Measurements from ENCODE around the gene ARHGAP24. TPM values are rescaled to one million over a fixed set of nuclear protein-coding genes. Genes with fewer than 3 reads are reported as not detected.
A peak's percentile ranks its signal among the peaks of the same experiment; 100 is the strongest.

ARHGAP24 gene
- total and polyA plus RNA-seq, 2 experiments from 2014 or later = 19.5 to 29.6 TPM

- Histone ChIP-seq H3K9me2 (replicated peaks; ENCODE audit: insufficient read depth) (no peaks in the 10 kb centered on the region), H3K4me2 (no peak overlapping the region), H4K20me1 (ENCODE audit: insufficient read depth, poor library complexity, severe bottlenecking) (no peaks in the 10 kb centered on the region), H3K27me3 (no peaks in the 10 kb centered on the region), H3K36me3 (replicated peaks; ENCODE audit: insufficient read depth, low read depth) (no peaks in the 10 kb centered on the region), H3K9me3 (ENCODE audit: low read depth) (no peaks in the 10 kb centered on the region), H3K27ac (no peak overlapping the region), H3K4me1 (ENCODE audit: insufficient read depth) (no peaks in the 10 kb centered on the region), H2AFZ (no peak overlapping the region), H3K79me2 (no peaks in the 10 kb centered on the region), H3K4me3 (no peak overlapping the region)
- TF ChIP-seq EZH2 (IDR thresholded peaks at IDR 0.05; ENCODE audit: borderline replicate concordance) = no peak
- no peak for TF ChIP-seq CTCF (IDR thresholded peaks at IDR 0.05; ENCODE audit: poor library complexity)
- TF ChIP-seq EZH2phosphoT487 (IDR thresholded peaks at IDR 0.05; ENCODE audit: low read depth, severe bottlenecking, unreplicated experiment) = no peak
- DNase-seq (ENCODE audit: low spot score) = no peak
- 88% methylated on average over 8 of the region's 8 CpGs for WGBS (ENCODE audit: low lambda C conversion rate, missing lambda C conversion rate)
Observed at GRCh38 chr4:86026720-86027119, 551.8 kb downstream of the ARHGAP24 start.

- no peaks in the 10 kb centered on the region for H3K9me2 ChIP-seq (replicated peaks; ENCODE audit: insufficient read depth)
- H3K36me3 ChIP-seq (replicated peaks; ENCODE audit: insufficient read depth, low read depth) = no peaks in the 10 kb centered on the region
- no peaks in the 10 kb centered on the region for H3K79me2 ChIP-seq
- no peak overlapping the region for H3K4me3 ChIP-seq
- H3K4me1 ChIP-seq (ENCODE audit: insufficient read depth) = peaks cover 9% of the 10 kb centered on the region
- DNase-seq (ENCODE audit: low spot score) = no peak
- no peak overlapping the region for H3K4me2 ChIP-seq
- 90% methylated on average over 3 of the region's 3 CpGs for WGBS (ENCODE audit: low lambda C conversion rate, missing lambda C conversion rate)
- H2AFZ ChIP-seq = no peak overlapping the region
- H4K20me1 ChIP-seq (ENCODE audit: insufficient read depth, poor library complexity, severe bottlenecking) = no peaks in the 10 kb centered on the region
- H3K9me3 ChIP-seq (ENCODE audit: low read depth) = no peaks in the 10 kb centered on the region
- H3K27me3 ChIP-seq = no peaks in the 10 kb centered on the region
- TF ChIP-seq EZH2 (IDR thresholded peaks at IDR 0.05; ENCODE audit: borderline replicate concordance) (no peak), CTCF (IDR thresholded peaks at IDR 0.05; ENCODE audit: poor library complexity) (no peak), EZH2phosphoT487 (IDR thresholded peaks at IDR 0.05; ENCODE audit: low read depth, severe bottlenecking, unreplicated experiment) (no peak)
- no peak overlapping the region for H3K27ac ChIP-seq
Observed at GRCh38 chr4:86031927-86032326, 557.0 kb downstream of the ARHGAP24 start.

- Histone ChIP-seq H3K27ac (peak overlapping the region; percentile 71), H3K9me3 (ENCODE audit: low read depth) (no peaks in the 10 kb centered on the region), H4K20me1 (ENCODE audit: insufficient read depth, poor library complexity, severe bottlenecking) (no peaks in the 10 kb centered on the region), H3K4me3 (no peak overlapping the region), H3K4me1 (ENCODE audit: insufficient read depth) (peaks cover 9% of the 10 kb centered on the region), H3K36me3 (replicated peaks; ENCODE audit: insufficient read depth, low read depth) (no peaks in the 10 kb centered on the region), H3K4me2 (peak overlapping the region; percentile 34), H3K9me2 (replicated peaks; ENCODE audit: insufficient read depth) (no peaks in the 10 kb centered on the region), H2AFZ (no peak overlapping the region), H3K79me2 (no peaks in the 10 kb centered on the region), H3K27me3 (no peaks in the 10 kb centered on the region)
- TF ChIP-seq EZH2phosphoT487 (IDR thresholded peaks at IDR 0.05; ENCODE audit: low read depth, severe bottlenecking, unreplicated experiment) (no peak), EZH2 (IDR thresholded peaks at IDR 0.05; ENCODE audit: borderline replicate concordance) (no peak), CTCF (IDR thresholded peaks at IDR 0.05; ENCODE audit: poor library complexity) (no peak)
- 28% methylated on average over 4 of the region's 4 CpGs for WGBS (ENCODE audit: low lambda C conversion rate, missing lambda C conversion rate)
- DNase-seq (ENCODE audit: low spot score) = peak; percentile 63
Observed at GRCh38 chr4:86032476-86033022, 557.6 kb downstream of the ARHGAP24 start.
